ENCODE measurements around the gene MAST1.

MAST1 gene

DNA sequence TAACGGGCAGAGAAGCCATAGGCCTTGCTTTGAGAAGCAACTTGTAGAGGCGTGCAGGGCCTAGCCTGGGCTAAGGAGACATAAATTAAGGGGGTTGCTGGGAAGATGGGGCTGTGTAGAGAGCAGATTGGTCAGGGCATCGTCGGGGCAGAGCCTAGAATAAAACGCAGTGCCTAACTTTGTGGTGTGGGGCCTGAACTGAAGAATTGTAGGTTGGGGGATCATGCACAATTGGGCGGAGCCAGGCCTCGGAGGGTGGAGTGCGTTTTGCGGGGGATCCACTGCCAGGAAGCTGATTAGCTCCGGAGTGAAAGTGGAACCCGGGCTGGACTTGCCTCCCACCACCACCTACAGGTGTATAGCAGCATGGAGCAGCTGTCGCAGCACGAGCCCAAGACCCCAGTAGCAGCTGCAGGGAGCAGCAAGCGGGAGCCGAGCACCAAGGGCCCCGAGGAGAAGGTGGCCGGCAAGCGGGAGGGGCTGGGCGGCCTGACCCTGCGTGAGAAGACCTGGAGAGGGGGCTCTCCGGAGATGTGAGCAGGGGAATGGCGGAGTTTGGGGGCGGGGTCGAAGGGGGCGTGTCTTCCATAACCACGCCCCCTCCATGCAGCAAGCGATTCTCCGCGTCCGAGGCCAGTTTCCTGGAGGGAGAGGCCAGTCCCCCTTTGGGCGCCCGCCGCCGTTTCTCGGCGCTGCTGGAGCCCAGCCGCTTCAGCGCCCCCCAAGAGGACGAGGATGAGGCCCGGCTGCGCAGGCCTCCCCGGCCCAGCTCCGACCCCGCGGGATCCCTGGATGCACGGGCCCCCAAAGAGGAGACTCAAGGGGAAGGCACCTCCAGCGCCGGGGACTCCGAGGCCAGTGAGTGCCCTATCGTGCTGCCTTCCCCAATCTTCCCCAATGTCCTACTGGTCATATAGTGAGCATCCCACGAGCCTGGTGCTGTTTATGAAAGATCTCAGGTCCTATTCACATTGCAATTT is 29.1 kb downstream of the MAST1 start:
- FAIRE-seq (peak; percentile 56), DNase-seq (ENCODE audit: insufficient read length, low spot score) (peak; percentile 96)

DNA sequence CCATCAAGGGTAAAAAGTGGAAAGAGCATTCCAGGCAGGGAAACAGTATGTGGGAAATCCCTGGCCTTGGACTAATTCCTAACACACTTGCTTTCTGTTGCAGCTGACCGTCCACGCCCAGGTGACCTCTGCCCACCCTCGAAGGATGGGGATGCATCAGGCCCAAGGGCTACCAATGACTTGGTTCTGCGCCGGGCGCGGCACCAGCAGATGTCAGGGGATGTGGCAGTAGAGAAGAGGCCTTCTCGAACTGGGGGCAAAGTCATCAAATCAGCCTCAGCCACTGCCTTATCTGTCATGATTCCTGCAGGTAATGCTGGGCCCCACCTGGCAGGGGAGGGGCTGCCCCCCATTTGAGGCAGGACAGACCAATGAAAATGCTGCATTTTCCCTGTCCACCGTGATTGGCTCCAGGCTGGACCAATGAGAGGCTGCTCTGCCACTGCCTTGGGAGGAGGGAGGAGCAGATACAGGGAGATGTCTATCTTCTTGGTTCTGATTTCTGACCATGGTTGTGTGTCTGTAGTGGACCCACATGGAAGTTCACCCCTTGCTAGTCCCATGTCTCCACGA is 30.3 kb downstream of the MAST1 start:
- DNase-seq (ENCODE audit: insufficient read length, low spot score) (no peak), FAIRE-seq (peak; percentile 75)

- no peak for FAIRE-seq
- no peak for DNase-seq (ENCODE audit: insufficient read length, low spot score)
These were observed 33.4 kb downstream of the MAST1 start for GRCh38 chr19:12871681-12872080.

DNA sequence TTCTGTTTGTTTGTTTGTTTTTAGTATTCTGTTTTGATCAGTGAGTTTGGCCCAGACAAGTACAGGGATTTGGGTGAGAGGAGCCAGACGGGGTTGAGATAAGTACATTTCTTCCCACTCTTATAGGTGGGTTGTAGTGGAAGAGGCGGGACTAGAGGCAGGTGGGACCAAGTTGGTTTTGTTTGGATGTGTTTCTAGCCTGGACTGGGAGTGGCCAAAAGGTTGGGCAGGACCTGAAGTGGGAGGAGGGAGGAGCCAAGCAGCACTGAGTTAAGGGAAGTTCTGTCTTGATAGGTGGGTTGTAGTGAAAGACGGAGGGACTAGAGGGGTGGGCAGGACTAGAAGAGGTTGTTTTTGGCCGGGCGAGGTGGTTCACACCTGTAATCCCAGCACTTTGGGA is 33.9 kb downstream of the MAST1 start:
- DNase-seq (ENCODE audit: insufficient read length, low spot score) (no peak), FAIRE-seq (no peak)

DNA sequence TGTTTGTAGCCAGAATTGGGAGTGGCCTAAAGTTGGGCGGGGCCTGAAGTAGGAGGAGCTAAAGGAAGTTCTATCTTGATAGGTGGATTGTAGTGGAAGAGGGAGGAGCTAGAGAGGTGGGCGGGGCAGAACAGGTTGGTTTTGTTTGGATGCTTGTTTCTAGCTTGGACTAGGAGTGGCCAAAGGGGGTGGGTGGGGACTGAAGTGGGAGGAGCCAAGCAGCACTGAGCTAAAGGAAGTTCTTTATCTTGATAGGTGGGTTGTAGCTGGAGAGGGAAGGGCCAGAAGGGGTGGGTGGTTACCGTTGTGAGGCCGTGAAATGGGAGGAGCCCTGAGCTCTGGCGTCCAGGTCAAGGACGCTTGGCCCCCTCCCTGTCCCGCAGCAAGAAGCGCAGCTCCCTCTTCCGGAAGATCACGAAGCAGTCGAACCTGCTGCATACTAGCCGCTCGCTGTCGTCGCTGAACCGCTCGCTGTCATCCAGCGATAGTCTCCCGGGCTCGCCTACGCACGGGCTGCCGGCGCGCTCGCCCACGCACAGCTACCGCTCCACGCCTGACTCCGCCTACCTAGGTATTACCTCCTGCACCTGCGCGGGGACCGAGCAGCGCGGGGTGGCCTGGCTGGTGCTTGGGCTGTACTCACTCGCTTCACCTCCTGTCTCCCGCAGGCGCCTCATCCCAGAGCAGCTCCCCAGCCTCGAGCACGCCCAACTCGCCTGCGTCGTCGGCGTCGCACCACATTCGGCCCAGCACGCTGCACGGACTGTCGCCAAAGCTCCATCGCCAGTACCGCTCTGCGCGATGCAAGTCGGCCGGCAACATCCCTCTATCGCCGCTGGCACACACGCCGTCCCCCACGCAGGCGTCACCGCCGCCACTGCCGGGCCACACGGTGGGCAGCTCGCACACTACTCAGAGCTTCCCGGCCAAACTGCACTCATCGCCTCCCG is 34.9 kb downstream of the MAST1 start:
- FAIRE-seq = no peak
- no peak for DNase-seq (ENCODE audit: insufficient read length, low spot score)

GRCh38 chr19:12873891-12874745 is 35.8 kb downstream of the MAST1 start:
- DNase-seq (ENCODE audit: insufficient read length, low spot score) (no peak), FAIRE-seq (no peak)

DNA sequence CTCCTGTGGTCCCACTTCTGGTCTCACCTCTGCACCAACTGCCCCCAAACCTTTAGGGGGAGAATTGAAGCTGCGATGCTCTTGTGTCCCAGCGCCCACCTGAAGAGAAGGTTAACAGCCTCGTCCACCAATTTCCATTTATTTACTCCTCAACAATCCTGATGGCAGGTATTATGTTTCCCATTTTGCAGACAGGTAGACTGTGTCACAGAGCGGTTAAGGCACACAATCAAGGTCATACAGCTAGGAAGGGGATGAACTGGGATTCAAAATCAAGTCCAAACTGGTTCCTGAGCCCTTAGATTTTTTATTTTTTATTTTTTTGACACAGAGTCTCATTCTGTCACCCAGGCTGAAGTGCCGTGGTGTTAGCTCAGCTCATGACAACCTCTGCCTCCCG is 36.8 kb downstream of the MAST1 start:
- FAIRE-seq (no peak), DNase-seq (ENCODE audit: insufficient read length, low spot score) (no peak)

DNA sequence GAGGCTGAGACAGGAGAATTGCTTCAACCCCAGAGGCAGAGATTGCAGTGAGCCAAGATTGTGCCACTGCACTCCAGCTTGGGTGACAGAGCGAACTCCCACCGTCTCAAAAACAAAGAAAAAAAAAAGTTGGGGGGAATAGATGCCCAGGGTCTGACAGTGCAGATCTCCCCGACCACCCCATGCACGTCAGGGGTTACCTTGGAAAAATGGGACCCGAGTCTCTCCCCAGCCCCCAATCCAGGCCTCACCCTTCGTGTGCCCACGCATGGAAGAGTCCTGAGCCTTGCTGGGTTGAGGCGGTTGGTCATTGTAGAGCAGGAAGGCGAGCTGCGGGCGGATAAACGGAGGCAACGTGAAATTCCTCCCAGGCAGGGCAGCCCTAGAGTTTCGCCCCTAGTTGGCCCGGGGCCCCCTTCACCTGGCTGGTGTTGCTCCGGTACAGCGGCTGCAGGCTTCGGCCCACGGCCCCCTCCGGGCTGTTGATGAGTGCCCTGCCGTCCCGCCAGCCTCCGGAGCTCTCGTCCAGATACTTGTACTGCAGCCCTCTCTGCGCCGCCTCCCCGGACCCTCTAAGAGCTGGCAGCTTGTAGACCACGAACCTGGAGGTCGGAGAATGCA is 42.3 kb downstream of the MAST1 start:
- FAIRE-seq (no peak), DNase-seq (ENCODE audit: insufficient read length, low spot score) (no peak)

GRCh38 chr19:12881172-12881808 is 43.0 kb downstream of the MAST1 start, which contains the start of gene DNASE2:
Gene DNASE2 (minus strand): TSS chr19:12881449. CDS start chr19:12881375, 74 bp downstream.
- DNase-seq (ENCODE audit: insufficient read length, low spot score) (peak; percentile 99), FAIRE-seq (peak; percentile 91)

GRCh38 chr19:12882589-12882988 is 44.3 kb downstream of the MAST1 start:
- DNase-seq (ENCODE audit: insufficient read length, low spot score) (no peak), FAIRE-seq (no peak)

DNA sequence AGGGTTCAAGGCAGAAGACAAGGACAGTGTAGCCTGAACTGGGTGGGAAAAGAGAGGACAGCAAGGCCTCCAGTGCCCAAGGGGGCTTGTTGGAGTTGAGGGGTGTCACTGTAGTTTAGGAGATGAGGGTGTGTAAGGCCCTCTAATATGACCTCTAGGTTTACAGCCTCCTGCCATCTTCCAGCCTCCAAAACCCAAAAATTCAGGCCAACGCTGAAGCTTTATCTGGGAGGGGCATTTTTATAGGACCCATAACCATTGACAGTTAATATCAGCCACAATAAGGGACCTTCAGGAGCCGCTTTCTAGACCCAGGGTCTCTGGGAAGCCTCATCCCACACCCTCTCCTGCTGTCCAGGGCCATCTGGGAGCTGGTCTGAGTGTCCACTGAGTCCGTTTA is 45.9 kb downstream of the MAST1 start:
- FAIRE-seq (no peak), DNase-seq (ENCODE audit: insufficient read length, low spot score) (no peak)

DNA sequence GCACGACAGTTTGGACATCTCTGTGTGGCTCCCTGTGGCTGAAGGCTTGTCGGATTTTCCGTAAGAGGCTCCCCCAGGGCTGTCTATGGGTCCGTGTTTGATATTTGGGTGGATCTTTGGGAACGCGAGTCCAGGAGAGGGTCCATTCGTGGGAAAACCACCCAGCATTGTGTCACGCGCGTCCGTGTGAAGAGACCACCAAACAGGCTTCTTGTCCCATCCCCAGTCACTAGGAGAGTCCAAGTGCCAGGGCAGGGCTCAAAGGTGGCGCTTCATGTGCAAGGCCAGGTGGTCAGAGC is 46.3 kb downstream of the MAST1 start:
- DNase-seq (ENCODE audit: insufficient read length, low spot score) = no peak
- no peak for FAIRE-seq

GRCh38 chr19:12884926-12885748 is 46.8 kb downstream of the MAST1 start:
- DNase-seq (ENCODE audit: insufficient read length, low spot score) (no peak), FAIRE-seq (peak; percentile 89)

GRCh38 chr19:12885749-12886650 is 47.7 kb downstream of the MAST1 start:
- no peak for FAIRE-seq

GRCh38 chr19:12886651-12886968 is 48.3 kb downstream of the MAST1 start:
- no peak for FAIRE-seq

More at GRCh38 chr19:12885749-12886650, 47.7 kb downstream of the MAST1 start:
- DNase-seq (ENCODE audit: insufficient read length, low spot score) = no peak

GRCh38 chr19:12886969-12887747 is 48.8 kb downstream of the MAST1 start, which contains the start of gene KLF1:
Gene KLF1 (minus strand): TSS chr19:12887201. CDS start chr19:12887140, 61 bp downstream.
- DNase-seq (ENCODE audit: insufficient read length, low spot score) = no peak
- no peak for FAIRE-seq

More at GRCh38 chr19:12886651-12886968, 48.3 kb downstream of the MAST1 start:
- DNase-seq (ENCODE audit: insufficient read length, low spot score) = no peak

Measured in GM19239 (cell line).